ENCODE measurements around the gene LRCH1. TPM values are rescaled to one million over a fixed set of nuclear protein-coding genes. Genes with fewer than 3 reads are reported as not detected.

LRCH1 gene
- total and polyA plus RNA-seq, 10 of the 15 experiments (the other 5 are each of a cell fraction or from before 2014, with no cell fraction given) = 5.3 to 48.9 (median 14.4) TPM

GRCh38 chr13:46745706-46746105 is 192.7 kb downstream of the LRCH1 start:
- TF ChIP-seq BHLHE40 (IDR thresholded peaks at IDR 0.05; ENCODE audit: borderline replicate concordance in 1 of 2, low read depth in 2 of 2, low read length in 1 of 2) (no peak), IRF4 (IDR thresholded peaks at IDR 0.05; ENCODE audit: low read depth, low read length) (no peak), ZNF274 (IDR thresholded peaks at IDR 0.05; ENCODE audit: insufficient read depth, insufficient read length) (no peak), RB1 (IDR thresholded peaks at IDR 0.05; ENCODE audit: borderline replicate concordance) (no peak), TAF1 (IDR thresholded peaks at IDR 0.05; ENCODE audit: borderline replicate concordance, low read depth, low read length) (no peak), CHD1 (IDR thresholded peaks at IDR 0.05; ENCODE audit: low read depth, low read length) (no peak), ZNF622 (IDR thresholded peaks at IDR 0.05) (no peak), EGR1 (IDR thresholded peaks at IDR 0.05; ENCODE audit: borderline replicate concordance in 1 of 2, low read depth in 2 of 2, low read length in 2 of 2) (no peak), EP300 (IDR thresholded peaks at IDR 0.05; ENCODE audit: borderline replicate concordance in 1 of 2, control insufficient read depth in 1 of 2, low read depth in 2 of 2, low read length in 2 of 2) (no peak), SPI1 (IDR thresholded peaks at IDR 0.05; ENCODE audit: borderline replicate concordance, insufficient read depth, low read depth, low read length) (no peak)
- TF ChIP-seq, protein P1, sequence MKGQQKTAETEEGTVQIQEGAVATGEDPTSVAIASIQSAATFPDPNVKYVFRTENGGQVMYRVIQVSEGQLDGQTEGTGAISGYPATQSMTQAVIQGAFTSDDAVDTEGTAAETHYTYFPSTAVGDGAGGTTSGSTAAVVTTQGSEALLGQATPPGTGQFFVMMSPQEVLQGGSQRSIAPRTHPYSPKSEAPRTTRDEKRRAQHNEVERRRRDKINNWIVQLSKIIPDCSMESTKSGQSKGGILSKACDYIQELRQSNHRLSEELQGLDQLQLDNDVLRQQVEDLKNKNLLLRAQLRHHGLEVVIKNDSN (IDR thresholded peaks at IDR 0.05; ENCODE audit: borderline replicate concordance, extremely low read length, insufficient read depth, low read depth, low read length) = no peak
- TF ChIP-seq, protein P2, sequence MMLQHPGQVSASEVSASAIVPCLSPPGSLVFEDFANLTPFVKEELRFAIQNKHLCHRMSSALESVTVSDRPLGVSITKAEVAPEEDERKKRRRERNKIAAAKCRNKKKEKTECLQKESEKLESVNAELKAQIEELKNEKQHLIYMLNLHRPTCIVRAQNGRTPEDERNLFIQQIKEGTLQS (IDR thresholded peaks at IDR 0.05; ENCODE audit: borderline replicate concordance, extremely low read depth, low read depth, low read length) = no peak
- TF ChIP-seq, protein P3, sequence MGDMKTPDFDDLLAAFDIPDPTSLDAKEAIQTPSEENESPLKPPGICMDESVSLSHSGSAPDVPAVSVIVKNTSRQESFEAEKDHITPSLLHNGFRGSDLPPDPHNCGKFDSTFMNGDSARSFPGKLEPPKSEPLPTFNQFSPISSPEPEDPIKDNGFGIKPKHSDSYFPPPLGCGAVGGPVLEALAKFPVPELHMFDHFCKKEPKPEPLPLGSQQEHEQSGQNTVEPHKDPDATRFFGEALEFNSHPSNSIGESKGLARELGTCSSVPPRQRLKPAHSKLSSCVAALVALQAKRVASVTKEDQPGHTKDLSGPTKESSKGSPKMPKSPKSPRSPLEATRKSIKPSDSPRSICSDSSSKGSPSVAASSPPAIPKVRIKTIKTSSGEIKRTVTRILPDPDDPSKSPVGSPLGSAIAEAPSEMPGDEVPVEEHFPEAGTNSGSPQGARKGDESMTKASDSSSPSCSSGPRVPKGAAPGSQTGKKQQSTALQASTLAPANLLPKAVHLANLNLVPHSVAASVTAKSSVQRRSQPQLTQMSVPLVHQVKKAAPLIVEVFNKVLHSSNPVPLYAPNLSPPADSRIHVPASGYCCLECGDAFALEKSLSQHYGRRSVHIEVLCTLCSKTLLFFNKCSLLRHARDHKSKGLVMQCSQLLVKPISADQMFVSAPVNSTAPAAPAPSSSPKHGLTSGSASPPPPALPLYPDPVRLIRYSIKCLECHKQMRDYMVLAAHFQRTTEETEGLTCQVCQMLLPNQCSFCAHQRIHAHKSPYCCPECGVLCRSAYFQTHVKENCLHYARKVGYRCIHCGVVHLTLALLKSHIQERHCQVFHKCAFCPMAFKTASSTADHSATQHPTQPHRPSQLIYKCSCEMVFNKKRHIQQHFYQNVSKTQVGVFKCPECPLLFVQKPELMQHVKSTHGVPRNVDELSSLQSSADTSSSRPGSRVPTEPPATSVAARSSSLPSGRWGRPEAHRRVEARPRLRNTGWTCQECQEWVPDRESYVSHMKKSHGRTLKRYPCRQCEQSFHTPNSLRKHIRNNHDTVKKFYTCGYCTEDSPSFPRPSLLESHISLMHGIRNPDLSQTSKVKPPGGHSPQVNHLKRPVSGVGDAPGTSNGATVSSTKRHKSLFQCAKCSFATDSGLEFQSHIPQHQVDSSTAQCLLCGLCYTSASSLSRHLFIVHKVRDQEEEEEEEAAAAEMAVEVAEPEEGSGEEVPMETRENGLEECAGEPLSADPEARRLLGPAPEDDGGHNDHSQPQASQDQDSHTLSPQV (IDR thresholded peaks at IDR 0.05) = no peak
- Histone ChIP-seq H3K9ac (ENCODE audit: control insufficient read depth, insufficient read depth, low read length) (no peak overlapping the region), H2AFZ (ENCODE audit: control insufficient read depth, low read depth, low read length) (no peak overlapping the region), H4K20me1 (ENCODE audit: control insufficient read depth, insufficient read depth) (no peaks in the 10 kb centered on the region), H3K79me2 (ENCODE audit: control insufficient read depth, insufficient read depth, low read length) (no peaks in the 10 kb centered on the region), H3K27me3 (replicated peaks in 1 of 2; ENCODE audit: control insufficient read depth in 2 of 2, insufficient read depth in 2 of 2, low read length in 1 of 2) (no peaks in the 10 kb centered on the region), H3K4me1 (ENCODE audit: control insufficient read depth, insufficient read depth, low read length) (no peaks in the 10 kb centered on the region), H3K4me3 (no peak overlapping the region), H3K27ac (ENCODE audit: control insufficient read depth, insufficient read depth) (no peak overlapping the region), H3K9me3 (replicated peaks; ENCODE audit: control insufficient read depth, insufficient read depth, low read length) (no peaks in the 10 kb centered on the region), H3K4me2 (ENCODE audit: control insufficient read depth, insufficient read depth) (no peak overlapping the region), H3K36me3 (ENCODE audit: control insufficient read depth in 2 of 2, insufficient read depth in 2 of 2, low read length in 1 of 2) (peaks cover 14 to 48% of the 10 kb centered on the region in 2 experiments)
- 86% methylated on average over 4 of the region's 4 CpGs for WGBS (ENCODE audit: insufficient coverage, insufficient replicate concordance, low lambda C conversion rate, missing lambda C conversion rate)
- SMC1A ChIA-PET (ENCODE audit: uncharacterized antibody, unreplicated experiment) = interaction anchor here (1.0 kb wide), 1 partner anchor 16 kb away, joined by 3 read pairs; no protein-coding TSS in a partner anchor
- CTCF ChIA-PET = interaction anchor here (1.9 kb wide), 1 partner anchor 9 kb away, joined by 4 read pairs; no protein-coding TSS in a partner anchor
- in situ Hi-C loops (cut with MboI) (no loop called here), intact Hi-C loops (cut with micrococcal nuclease; ENCODE audit: unreplicated experiment) (no loop called here)
- no peak for ATAC-seq
- no TSS peak for BruUV-seq (replicated peaks)
- POLR2A ChIA-PET = no interaction called here
- RAD21 ChIA-PET (ENCODE audit: unreplicated experiment) = no interaction called here
- no peak for DNase-seq (ENCODE audit: low read depth, low spot score)
- FAIRE-seq = no peak

Measured in GM12878 (cell line).